Parathyroid adenoma (tissue), 2 donors: Measurements from ENCODE around the gene SLC24A1.

Source experiments
- H2AFZ ChIP-seq: fragments of 300-600 bp; sonication (generic); one replicate; pipeline ENCODE4 v1.7.0; 2017; ENCODE audit warnings: antibody characterized with exemption, mild to moderate bottlenecking
- H3K27ac ChIP-seq: fragments of 300-600 bp; sonication (generic); one replicate; pipeline ENCODE4 v1.7.0; 2017
- H3K27me3 ChIP-seq: fragments of 300-600 bp; sonication (generic); one replicate; pipeline ENCODE4 v1.7.0; 2017; ENCODE audit warnings: low read length; ENCODE audit not compliant: control insufficient read depth, insufficient read depth
- H3K36me3 ChIP-seq: fragments of 300-600 bp; sonication (generic); one replicate; pipeline ENCODE4 v1.7.0; 2017; ENCODE audit warnings: low read length; ENCODE audit not compliant: control insufficient read depth, insufficient read depth
- H3K4me1 ChIP-seq: fragments of 300-600 bp; sonication (generic); one replicate; pipeline ENCODE4 v1.7.0; 2017; ENCODE audit warnings: control low read depth
- H3K4me2 ChIP-seq: fragments of 300-600 bp; sonication (generic); one replicate; pipeline ENCODE4 v1.7.0; 2017; ENCODE audit warnings: low read length
- H3K4me3 ChIP-seq: fragments of 300-600 bp; sonication (generic); one replicate; pipeline ENCODE4 v1.7.0; 2017; ENCODE audit warnings: low read depth, low read length
- H3K79me2 ChIP-seq: fragments of 300-600 bp; sonication (generic); one replicate; pipeline ENCODE4 v1.7.0; 2017; ENCODE audit warnings: control low read depth
- H3K9ac ChIP-seq: fragments of 300-600 bp; sonication (generic); one replicate; pipeline ENCODE4 v1.7.0; 2017; ENCODE audit warnings: mild to moderate bottlenecking
- H3K9me3 ChIP-seq: fragments of 300-600 bp; sonication (generic); one replicate; pipeline ENCODE4 v1.7.0; 2017; ENCODE audit warnings: low read length; ENCODE audit not compliant: control insufficient read depth
- CTCF ChIP-seq: fragments of 300-600 bp; sonication (generic); IDR thresholded peaks from one replicate; pipeline ENCODE4 v1.7.0; 2017; ENCODE audit warnings: antibody characterized with exemption, mild to moderate bottlenecking
- donor health status: primary hyperparathyroidism.

Gene SLC24A1

DNA sequence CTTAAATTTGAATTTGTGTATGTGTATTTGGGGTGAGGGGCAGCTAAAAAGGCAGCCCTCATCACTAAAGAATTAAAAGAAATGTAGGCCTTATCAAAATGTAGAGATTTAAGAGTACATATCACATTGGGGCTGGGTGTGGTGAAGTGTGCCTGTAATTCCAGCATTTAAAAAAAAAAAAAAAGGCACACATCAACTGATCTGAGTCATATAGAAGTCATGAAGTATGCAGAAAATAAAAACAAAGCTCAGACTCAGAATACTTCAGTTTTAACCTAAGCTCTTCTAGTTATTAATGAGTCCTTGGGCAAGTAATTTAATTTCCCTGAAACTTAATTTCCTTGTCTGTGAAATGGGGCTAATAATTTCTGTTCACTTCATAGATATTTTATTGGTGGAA is 31.6 kb downstream of the SLC24A1 start:
- H3K36me3 ChIP-seq: no peaks in the 10 kb centered on the region
- TF ChIP-seq CTCF: no peak
- H3K27me3 ChIP-seq: no peaks in the 10 kb centered on the region
- H3K79me2 ChIP-seq: no peaks in the 10 kb centered on the region
- H3K9ac ChIP-seq: no peak overlapping the region
- no peaks in the 10 kb centered on the region for H3K9me3 ChIP-seq
- no peak overlapping the region for H3K27ac ChIP-seq
- H3K4me1 ChIP-seq: no peaks in the 10 kb centered on the region
- no peak overlapping the region for H3K4me3 ChIP-seq
- no peak overlapping the region for H2AFZ ChIP-seq
- H3K4me2 ChIP-seq: no peak overlapping the region

DNA sequence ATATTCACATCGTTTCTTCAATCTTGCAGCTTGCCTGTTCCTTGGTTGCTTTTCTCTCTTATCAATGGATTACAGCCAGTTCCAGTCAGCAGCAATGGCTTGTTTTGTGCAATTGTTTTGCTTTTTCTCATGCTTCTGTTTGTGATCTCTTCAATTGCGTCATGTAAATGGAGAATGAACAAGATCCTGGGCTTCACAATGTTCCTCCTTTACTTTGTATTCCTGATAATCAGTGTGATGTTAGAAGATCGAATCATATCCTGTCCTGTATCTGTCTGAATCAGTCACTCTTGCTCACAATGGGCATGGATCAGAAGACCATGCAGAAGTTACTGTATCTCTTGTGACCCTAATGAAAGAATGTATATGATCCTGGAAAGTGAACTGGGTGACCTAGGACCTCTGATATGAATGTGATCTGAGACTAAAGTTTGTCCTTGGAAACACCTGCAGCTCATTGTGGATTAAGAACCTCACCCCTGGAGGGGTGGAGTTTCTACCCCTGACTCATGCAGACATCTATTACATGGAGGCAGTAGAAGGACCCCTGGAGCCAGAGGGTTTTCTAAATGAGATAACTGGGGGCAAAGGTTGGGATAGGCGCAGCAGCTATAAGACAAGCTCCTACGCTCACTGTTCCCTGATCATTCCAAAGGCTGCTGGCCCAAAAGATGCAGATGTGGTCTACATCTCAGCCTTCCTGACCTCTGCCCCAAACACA is 32.2 kb downstream of the SLC24A1 start:
- H3K4me2 ChIP-seq: no peak overlapping the region
- no peaks in the 10 kb centered on the region for H3K27me3 ChIP-seq
- H3K79me2 ChIP-seq: no peaks in the 10 kb centered on the region
- no peak overlapping the region for H3K4me3 ChIP-seq
- no peaks in the 10 kb centered on the region for H3K9me3 ChIP-seq
- no peak for TF ChIP-seq CTCF
- no peak overlapping the region for H3K9ac ChIP-seq
- H2AFZ ChIP-seq: no peak overlapping the region
- H3K36me3 ChIP-seq: no peaks in the 10 kb centered on the region
- no peaks in the 10 kb centered on the region for H3K4me1 ChIP-seq
- H3K27ac ChIP-seq: no peak overlapping the region

GRCh38 chr15:65655026-65655425 is 33.3 kb downstream of the SLC24A1 start:
- Histone ChIP-seq H3K36me3 (no peaks in the 10 kb centered on the region), H3K4me1 (no peaks in the 10 kb centered on the region), H3K4me2 (no peak overlapping the region), H3K9ac (no peak overlapping the region), H2AFZ (no peak overlapping the region), H3K4me3 (no peak overlapping the region), H3K79me2 (no peaks in the 10 kb centered on the region), H3K9me3 (no peaks in the 10 kb centered on the region), H3K27ac (no peak overlapping the region), H3K27me3 (no peaks in the 10 kb centered on the region)
- no peak for TF ChIP-seq CTCF

- Histone ChIP-seq H3K27ac (no peak overlapping the region), H3K79me2 (no peaks in the 10 kb centered on the region), H3K27me3 (no peaks in the 10 kb centered on the region), H3K9me3 (no peaks in the 10 kb centered on the region), H3K36me3 (no peaks in the 10 kb centered on the region), H3K4me1 (no peaks in the 10 kb centered on the region), H3K4me3 (no peak overlapping the region), H2AFZ (no peak overlapping the region), H3K9ac (no peak overlapping the region), H3K4me2 (no peak overlapping the region)
- no peak for TF ChIP-seq CTCF
These were observed 33.7 kb downstream of the SLC24A1 start for GRCh38 chr15:65655457-65655856.

GRCh38 chr15:65659502-65660052 is 37.8 kb downstream of the SLC24A1 start:
- Histone ChIP-seq H2AFZ (no peak overlapping the region), H3K4me1 (no peaks in the 10 kb centered on the region), H3K9me3 (no peaks in the 10 kb centered on the region), H3K4me3 (no peak overlapping the region), H3K9ac (no peak overlapping the region), H3K79me2 (no peaks in the 10 kb centered on the region), H3K4me2 (no peak overlapping the region), H3K36me3 (no peaks in the 10 kb centered on the region), H3K27me3 (no peaks in the 10 kb centered on the region), H3K27ac (no peak overlapping the region)
- no peak for TF ChIP-seq CTCF
